SU-DHL-6 (cell line): ENCODE measurements around the gene ARHGAP22.

Experiments used
- H2AFZ ChIP-seq: fragments of 200-600 bp; sonication (generic); 2 replicates; pipeline ENCODE4 v1.6.1; 2014; ENCODE audit warnings: low read depth, mild to moderate bottlenecking, moderate library complexity, mixed read lengths, antibody characterized with exemption, low read length; ENCODE audit not compliant: severe bottlenecking
- H3F3A ChIP-seq: fragments of 200-600 bp; shearing (Covaris generic); 2 replicates; pipeline ENCODE4 v1.6.0; 2016; ENCODE audit warnings: antibody characterized with exemption, mild to moderate bottlenecking; ENCODE audit not compliant: insufficient read depth
- H3K27ac ChIP-seq: fragments of 200-600 bp; sonication (generic); 2 replicates; pipeline ENCODE4 v1.5.1; 2016; ENCODE audit warnings: low read depth, mild to moderate bottlenecking, low read length, moderate library complexity, mixed read lengths
- H3K27me3 ChIP-seq: fragments of 200-600 bp; sonication (generic), shearing (Covaris generic); 2 replicates; pipeline ENCODE4 v1.6.0; 2014; ENCODE audit warnings: mild to moderate bottlenecking, low read length
- H3K36me3 ChIP-seq: fragments of 200-600 bp; sonication (generic); 2 replicates; pipeline ENCODE4 v1.6.1; 2014; ENCODE audit warnings: mild to moderate bottlenecking, low read length, mixed read lengths
- H3K4me2 ChIP-seq: fragments of 300-600, 200-600 bp; shearing (Covaris generic), sonication (generic); 2 replicates; pipeline ENCODE4 v1.6.0; 2014; ENCODE audit warnings: low read length, low read depth, mild to moderate bottlenecking; ENCODE audit not compliant: poor library complexity, severe bottlenecking
- H3K4me3 ChIP-seq: fragments of 200-600 bp; sonication (generic); 2 replicates; pipeline ENCODE4 v1.5.1; 2014; ENCODE audit warnings: antibody characterized with exemption, low read length, mild to moderate bottlenecking, mixed read lengths; ENCODE audit not compliant: insufficient read depth, poor library complexity, severe bottlenecking
- H3K79me2 ChIP-seq: fragments of 200-600 bp; sonication (generic); 2 replicates; pipeline ENCODE4 v1.6.1; 2014; ENCODE audit warnings: mild to moderate bottlenecking, low read length, moderate library complexity; ENCODE audit not compliant: insufficient read depth
- H3K9ac ChIP-seq: fragments of 200-600 bp; sonication (generic); 2 replicates; pipeline ENCODE4 v1.7.0; 2014; ENCODE audit warnings: mild to moderate bottlenecking, low read length
- H3K9me2 ChIP-seq: fragments of 200-600 bp; sonication (generic); replicated peaks from 2 replicates; pipeline ENCODE4 v1.6.1; 2014; ENCODE audit warnings: low read length; ENCODE audit not compliant: insufficient read depth
- H3K9me3 ChIP-seq: fragments of 200-600 bp; sonication (generic); 2 replicates; pipeline ENCODE4 v1.6.1; 2014; ENCODE audit warnings: low read length, mixed read lengths; ENCODE audit not compliant: insufficient read depth
- H4K20me1 ChIP-seq: fragments of 200-600 bp; sonication (generic); 2 replicates; pipeline ENCODE4 v1.6.1; 2014; ENCODE audit warnings: low read depth, mild to moderate bottlenecking, antibody characterized with exemption, low read length, moderate library complexity, mixed read lengths
- CTCF ChIP-seq: fragments of 200-600 bp; sonication (generic); IDR thresholded peaks from one replicate; pipeline ENCODE4 v1.5.1; 2017; ENCODE audit warnings: antibody characterized with exemption, mild to moderate bottlenecking, low read length, moderate library complexity; ENCODE audit not compliant: insufficient read depth, poor library complexity, severe bottlenecking
- EZH2phosphoT487 ChIP-seq: fragments of 200-600 bp; sonication (generic), shearing (Covaris generic); conservative IDR thresholded peaks from 2 replicates; pipeline ENCODE4 v1.6.1; 2018; ENCODE audit warnings: mild to moderate bottlenecking, antibody characterized with exemption, low read length, moderate library complexity, mixed read lengths

Gene ARHGAP22

GRCh38 chr10:48450233-48450740 lies 154.6 kb downstream of the ARHGAP22 start:
- Histone ChIP-seq H3K4me3 (no peak overlapping the region), H3K79me2 (no peaks in the 10 kb centered on the region), H3K27ac (no peak overlapping the region), H3K36me3 (no peaks in the 10 kb centered on the region), H3K9me2 (no peaks in the 10 kb centered on the region), H3K27me3 (no peaks in the 10 kb centered on the region), H3K9ac (no peak overlapping the region), H3K9me3 (no peaks in the 10 kb centered on the region), H4K20me1 (no peaks in the 10 kb centered on the region), H3F3A (no peaks in the 10 kb centered on the region), H3K4me2 (no peak overlapping the region), H2AFZ (no peak overlapping the region)
- TF ChIP-seq EZH2phosphoT487 (no peak), CTCF (no peak)

- no peak overlapping the region for H3K27ac ChIP-seq
- H3K9me2 ChIP-seq = no peaks in the 10 kb centered on the region
- no peak overlapping the region for H3K9ac ChIP-seq
- H3K9me3 ChIP-seq = no peaks in the 10 kb centered on the region
- H4K20me1 ChIP-seq = no peaks in the 10 kb centered on the region
- H3K4me3 ChIP-seq = no peak overlapping the region
- H3F3A ChIP-seq = no peaks in the 10 kb centered on the region
- TF ChIP-seq CTCF (no peak), EZH2phosphoT487 (no peak)
- H3K79me2 ChIP-seq = no peaks in the 10 kb centered on the region
- no peaks in the 10 kb centered on the region for H3K27me3 ChIP-seq
- no peak overlapping the region for H3K4me2 ChIP-seq
- H2AFZ ChIP-seq = no peak overlapping the region
- H3K36me3 ChIP-seq = no peaks in the 10 kb centered on the region
Measured at GRCh38 chr10:48449501-48450232, 155.2 kb downstream of the ARHGAP22 start.

- no peaks in the 10 kb centered on the region for H3K9me3 ChIP-seq
- H3K4me2 ChIP-seq = no peak overlapping the region
- no peaks in the 10 kb centered on the region for H3K79me2 ChIP-seq
- no peak overlapping the region for H3K4me3 ChIP-seq
- no peaks in the 10 kb centered on the region for H3F3A ChIP-seq
- no peaks in the 10 kb centered on the region for H3K9me2 ChIP-seq
- H2AFZ ChIP-seq = no peak overlapping the region
- H3K27me3 ChIP-seq = no peaks in the 10 kb centered on the region
- TF ChIP-seq EZH2phosphoT487 (no peak), CTCF (no peak)
- no peak overlapping the region for H3K9ac ChIP-seq
- H3K36me3 ChIP-seq = no peaks in the 10 kb centered on the region
- H4K20me1 ChIP-seq = no peaks in the 10 kb centered on the region
- H3K27ac ChIP-seq = no peak overlapping the region
Measured at GRCh38 chr10:48448796-48449195, 156.1 kb downstream of the ARHGAP22 start.
